Liver (tissue), 3 donors: Measurements from ENCODE around the gene SMYD5.

Source experiments
- CTCF ChIP-seq: fragments of 150-350 bp; IDR thresholded peaks from 2 replicates; pipeline ENCODE4 v1.5.1; 2017; ENCODE audit warnings: improper control_type of control experiment, low read depth, low read length; ENCODE audit not compliant: missing input control
- EGR1 ChIP-seq, 2 donors: IDR thresholded peaks; 2 replicates each; pipeline ENCODE4 v1.6.1; 2016 to 2018; ENCODE audit warnings: antibody characterized with exemption in 2 of 2, low read depth in 2 of 2
- YY1 ChIP-seq: IDR thresholded peaks from 2 replicates; pipeline ENCODE4 v1.6.1; 2016; ENCODE audit warnings: antibody characterized with exemption, mild to moderate bottlenecking
- donor health status: healthy.
- donor health status: healthy.

- no peak for TF ChIP-seq CTCF
- TF ChIP-seq EGR1 (IDR thresholded peaks at IDR 0.05; ENCODE audit: low read depth in 2 of 2), result no peak
- no peak for TF ChIP-seq YY1
Measured at GRCh38 chr2:73256618-73256922, 42.5 kb downstream of the SMYD5 start.
